MM.1S (cell line): Measurements from ENCODE around the gene UGT8.

Experiments used
- CTCF ChIP-seq: fragments of 300-600 bp; sonication (generic); IDR thresholded peaks from 2 replicates; pipeline ENCODE4 v1.5.1; 2016; ENCODE audit warnings: antibody characterized with exemption, low read length, mixed read lengths
- EZH2 ChIP-seq: fragments of 300-600 bp; sonication (generic); optimal IDR thresholded peaks from 2 replicates; pipeline ENCODE3; 2017; ENCODE audit warnings: low read depth, mild to moderate bottlenecking, antibody characterized with exemption, low read length, mixed read lengths

DNA sequence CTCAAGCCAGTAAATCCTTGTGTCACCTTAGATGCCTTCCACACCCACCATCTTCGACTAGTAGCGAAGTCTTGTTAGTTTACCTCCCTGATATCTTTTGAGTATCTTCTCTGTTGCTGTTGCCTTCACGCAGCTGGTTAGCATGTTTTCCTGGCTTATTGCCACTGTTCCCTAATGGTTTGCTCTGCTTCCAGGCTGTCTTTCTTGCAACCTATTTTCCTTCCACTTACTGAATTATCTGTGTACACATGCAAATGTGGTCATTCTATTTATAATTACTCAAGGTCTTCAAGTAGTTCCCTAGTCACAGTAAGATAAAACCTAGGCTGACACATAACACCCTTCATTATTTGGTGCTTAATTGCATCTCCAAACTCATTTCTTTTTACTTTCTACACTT is 89.5 kb downstream of the UGT8 start:
- TF ChIP-seq CTCF = no peak
- no peak for TF ChIP-seq EZH2
